Measurements from ENCODE around the gene ANP32E. TPM values are rescaled to one million over a fixed set of nuclear protein-coding genes. Genes with fewer than 3 reads are reported as not detected.

Gene ANP32E
- total and polyA plus RNA-seq, 4 donors: 8.8 to 41.5 (median 25.6) TPM

- DNase-seq (ENCODE audit: low spot score): no peak
- TF ChIP-seq FOXA2 (IDR thresholded peaks at IDR 0.05) (no peak), MAX (IDR thresholded peaks at IDR 0.05) (no peak), ATF3 (IDR thresholded peaks at IDR 0.05) (no peak), JUND (IDR thresholded peaks at IDR 0.05) (no peak), NR2F2 (IDR thresholded peaks at IDR 0.05) (no peak), GABPA (IDR thresholded peaks at IDR 0.05 in 1 of 2, conservative IDR thresholded peaks at IDR 0.05 in 1 of 2) (no peak), TAF1 (conservative IDR thresholded peaks at IDR 0.05) (no peak), YY1 (IDR thresholded peaks at IDR 0.05) (no peak), REST (IDR thresholded peaks at IDR 0.05) (no peak), RAD21 (IDR thresholded peaks at IDR 0.05) (no peak), EGR1 (IDR thresholded peaks at IDR 0.05; ENCODE audit: low read depth in 2 of 2) (no peak), ZBTB33 (IDR thresholded peaks at IDR 0.05) (no peak), HNF4A (conservative IDR thresholded peaks at IDR 0.05) (no peak), HNF4G (IDR thresholded peaks at IDR 0.05) (no peak), CTCF (IDR thresholded peaks at IDR 0.05; ENCODE audit: low read depth, low read length, missing input control) (no peak), SP1 (IDR thresholded peaks at IDR 0.05) (no peak), FOXA1 (IDR thresholded peaks at IDR 0.05) (no peak), RXRA (IDR thresholded peaks at IDR 0.05) (no peak)
- peaks cover 0 to 8% (median 8%) of the 10 kb centered on the region in 4 donors for H3K36me3 ChIP-seq (ENCODE audit: control insufficient read depth in 4 of 4, insufficient read depth in 3 of 4, low read depth in 1 of 4, low read length in 3 of 4)
- 93% methylated on average over 12 of the region's 12 CpGs for WGBS
- H3K4me3 ChIP-seq (ENCODE audit: low read depth in 1 of 3, low read length in 3 of 3): no peak overlapping the region
- H3K27me3 ChIP-seq (ENCODE audit: control insufficient read depth in 4 of 4, insufficient read depth in 4 of 4, low read length in 3 of 4): no peaks in the 10 kb centered on the region
- no peaks in the 10 kb centered on the region for H3K9me3 ChIP-seq (ENCODE audit: control insufficient read depth in 4 of 4, low read length in 3 of 4)
- no peak overlapping the region for H3K9ac ChIP-seq (ENCODE audit: low read depth in 1 of 2, low read length in 2 of 2)
- peaks cover 7 to 52% (median 47%) of the 10 kb centered on the region in 4 donors for H3K4me1 ChIP-seq (ENCODE audit: control insufficient read depth in 4 of 4, insufficient read depth in 4 of 4, low read length in 3 of 4)
- no peak overlapping the region for H3K27ac ChIP-seq (ENCODE audit: low read depth in 1 of 2, low read length in 2 of 2)
Observed at GRCh38 chr1:150283260-150283659, 47.3 kb upstream of the ANP32E start.

Data from liver (tissue), 9 donors.